Endothelial cell of umbilical vein (primary cell): ENCODE results near the gene RAD51B. TPM values are rescaled to one million over a fixed set of nuclear protein-coding genes. Genes with fewer than 3 reads are reported as not detected.

Source experiments
- BruUV-seq: library from RNA; stranded (reverse); fragments of 400-500 nt; replicated peaks from 2 replicates; lab custom pipeline; 2021; lab: Mats Ljungman, UMichigan
- CTCF ChIA-PET: fragments of 300-600, 350-600 bp; sonication (Branson Sonifier 250); formaldehyde crosslinking; loops from one replicate; lab custom pipeline; 2021; ENCODE audit warnings: antibody characterized with exemption, inconsistent platforms; lab: Charles Lee
- POLR2A ChIA-PET: fragments of 300-600, 350-600 bp; sonication (Branson Sonifier 250); formaldehyde crosslinking; loops from one replicate; lab custom pipeline; 2021; ENCODE audit warnings: antibody characterized with exemption, inconsistent platforms; lab: Charles Lee
- DNase-seq: peaks from one replicate; pipeline ENCODE4 v3.0.0-alpha.2; 2011; ENCODE audit warnings: low read depth, low spot score
- FAIRE-seq: peaks from 2 replicates; lab custom pipeline; 2011; peaks lifted over from hg19 to GRCh38; lab: Jason Lieb, UNC
- H2AFZ ChIP-seq: 2 replicates; pipeline ENCODE4 v1.6.0; 2012; ENCODE audit warnings: low read depth, low read length, control low read depth, inconsistent platforms
- H3K27ac ChIP-seq: 2 replicates; pipeline ENCODE4 v1.5.1; 2011; ENCODE audit warnings: low read depth, mild to moderate bottlenecking, control low read depth, low read length, moderate library complexity; ENCODE audit not compliant: insufficient read depth
- H3K27me3 ChIP-seq, 2 experiments: 2 replicates each; pipeline versions ENCODE4 v1.6.0 to v1.6.1; 2011; ENCODE audit warnings: low read length in 2 of 2, mixed read lengths in 1 of 2; ENCODE audit not compliant: control insufficient read depth in 2 of 2, insufficient read depth in 2 of 2
- H3K36me3 ChIP-seq, 2 experiments: 2 replicates in 1 of 2; 3 replicates in 1 of 2; pipeline ENCODE4 v1.5.1; 2011; ENCODE audit warnings: low read length in 2 of 2, mild to moderate bottlenecking in 1 of 2, moderate library complexity in 1 of 2; ENCODE audit not compliant: control insufficient read depth in 2 of 2, insufficient read depth in 2 of 2; ENCODE audit errors: extremely low read depth in 1 of 2
- H3K4me1 ChIP-seq: 3 replicates; pipeline ENCODE4 v1.5.1; 2011; ENCODE audit warnings: mild to moderate bottlenecking, low read length; ENCODE audit not compliant: control insufficient read depth, insufficient read depth; ENCODE audit errors: extremely low read depth
- H3K4me2 ChIP-seq: 2 replicates; pipeline ENCODE4 v1.6.1; 2011; ENCODE audit warnings: low read length, control low read depth, mixed read lengths; ENCODE audit not compliant: insufficient read depth
- H3K4me3 ChIP-seq, 3 experiments: fragments of 200-600 bp in 1 of 3; sonication (generic), shearing (Covaris generic) in 1 of 3; replicated peaks in 1 of 3; 2 replicates each; pipeline ENCODE4 v1.5.1; 2011 to 2016; ENCODE audit warnings: control low read depth in 3 of 3, low read length in 3 of 3, mild to moderate bottlenecking in 2 of 3, inconsistent platforms in 1 of 3, low read depth in 1 of 3, moderate library complexity in 1 of 3; ENCODE audit not compliant: insufficient read depth in 1 of 3
- H3K79me2 ChIP-seq: 2 replicates; pipeline ENCODE4 v1.6.0; 2012; ENCODE audit warnings: low read length, inconsistent platforms; ENCODE audit not compliant: control insufficient read depth, insufficient read depth
- H3K9ac ChIP-seq: replicated peaks from 2 replicates; pipeline ENCODE3; 2011; ENCODE audit warnings: low read length, control low read depth; ENCODE audit not compliant: insufficient read depth; ENCODE audit errors: extremely low read depth
- H3K9me1 ChIP-seq: replicated peaks from 3 replicates; pipeline ENCODE4 v1.6.0; 2011; ENCODE audit warnings: mild to moderate bottlenecking, low read length; ENCODE audit not compliant: control insufficient read depth, insufficient read depth; ENCODE audit errors: extremely low read depth
- H3K9me3 ChIP-seq: replicated peaks from 2 replicates; pipeline ENCODE4 v1.5.1; 2012; ENCODE audit warnings: low read length, inconsistent platforms; ENCODE audit not compliant: control insufficient read depth, insufficient read depth
- H4K20me1 ChIP-seq: replicated peaks from 2 replicates; pipeline ENCODE3; 2011; ENCODE audit warnings: mild to moderate bottlenecking, low read length; ENCODE audit not compliant: control insufficient read depth, insufficient read depth; ENCODE audit errors: extremely low read depth
- EZH2 ChIP-seq: IDR thresholded peaks from 2 replicates; pipeline ENCODE4 v1.6.1; 2012; ENCODE audit warnings: borderline replicate concordance, low read depth, mild to moderate bottlenecking, moderate library complexity, low read length, inconsistent platforms; ENCODE audit not compliant: severe bottlenecking
- FOS ChIP-seq: IDR thresholded peaks from 2 replicates; pipeline ENCODE4 v1.6.1; 2011; ENCODE audit warnings: mild to moderate bottlenecking, low read length, moderate library complexity, borderline replicate concordance; ENCODE audit not compliant: insufficient read depth
- GATA2 ChIP-seq: IDR thresholded peaks from 2 replicates; pipeline ENCODE4 v1.7.0; 2011; ENCODE audit warnings: low read depth, mild to moderate bottlenecking, moderate library complexity, mixed read lengths, low read length; ENCODE audit not compliant: insufficient read length, insufficient read depth
- JUN ChIP-seq: IDR thresholded peaks from 2 replicates; pipeline ENCODE4 v1.6.1; 2011; ENCODE audit warnings: borderline replicate concordance, low read depth; ENCODE audit not compliant: insufficient read length, insufficient read depth
- MYC ChIP-seq: IDR thresholded peaks from one replicate; pipeline ENCODE4 v1.6.1; 2011; ENCODE audit warnings: mild to moderate bottlenecking, low read depth, low read length
- POLR2A ChIP-seq: IDR thresholded peaks from 2 replicates; pipeline ENCODE4 v1.6.1; 2012; ENCODE audit warnings: low read depth, mild to moderate bottlenecking, control low read depth, low read length
- POLR2AphosphoS5 ChIP-seq: IDR thresholded peaks from 2 replicates; pipeline ENCODE4 v1.6.1; 2012; ENCODE audit warnings: low read depth, mild to moderate bottlenecking, control low read depth, low read length, moderate library complexity; ENCODE audit not compliant: insufficient read depth
- dilution Hi-C: fragments of 300-500 bp; cut with MboI; formaldehyde crosslinking; loops from one replicate; pipeline ENCODE4 v1.15.0; 2019; ENCODE audit warnings: low sequenced_read_pairs; ENCODE audit not compliant: extremely low pct_ligation_motif_present
- intact Hi-C: fragments of 100-400 bp; cut with micrococcal nuclease; formaldehyde crosslinking; loops from one replicate; pipeline ENCODE4 v1.10.0; 2022
- polyA plus RNA-seq, 4 experiments: library from polyadenylated mRNA; depleted of rRNA in 3 of 4; stranded (reverse) in 3 of 4; unstranded in 1 of 4; fragments of >200 nt; gene quantifications; 2 replicates each; pipeline versions ENCODE4 v1.2.1 to v1.2.3, GENCODE V29; 2011 to 2012; ENCODE audit warnings: missing spikeins in 1 of 4
- total RNA-seq: library from RNA; stranded (reverse); gene quantifications from 2 replicates; pipeline ENCODE4 v1.2.3, GENCODE V29; 2021
- TF ChIP-seq, protein P1 (sequence below), 2 donors: IDR thresholded peaks; 1 replicate in 1 of 2; 2 replicates in 1 of 2; pipeline ENCODE4 v1.5.1; 2011; ENCODE audit warnings: low read length in 2 of 2, mild to moderate bottlenecking in 2 of 2, moderate library complexity in 2 of 2, control low read depth in 1 of 2, inconsistent platforms in 1 of 2, low read depth in 1 of 2; ENCODE audit not compliant: insufficient read depth in 1 of 2; ENCODE audit errors: extremely low read depth in 1 of 2
- TF ChIP-seq, protein P2 (sequence below): IDR thresholded peaks from 2 replicates; pipeline ENCODE4 v1.6.1; 2011; ENCODE audit not compliant: insufficient read depth, insufficient read length

RAD51B gene
- total and polyA plus RNA-seq, 2 donors (not counting 3 experiments of a cell fraction or from before 2014, with no cell fraction given) = 3.9 to 19.0 TPM

DNA sequence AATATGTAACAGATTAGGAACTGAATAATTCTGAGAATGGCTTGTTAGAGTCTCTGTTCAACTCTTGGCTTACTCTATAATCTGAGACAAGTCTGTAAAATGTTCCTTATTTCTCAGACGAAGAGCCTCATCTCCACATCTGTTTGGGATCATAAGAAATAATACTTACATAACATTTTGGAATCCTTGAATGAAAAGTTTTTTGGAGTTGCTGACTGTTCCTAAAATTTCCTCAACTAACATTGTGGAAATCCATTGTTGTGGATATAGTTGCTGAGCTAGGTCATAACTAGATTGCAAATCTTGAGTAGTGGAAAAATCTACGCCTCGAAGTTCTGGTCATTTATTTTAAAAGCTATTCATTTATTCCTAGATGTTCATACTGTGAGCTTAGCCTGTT, 570.4 kb downstream of the RAD51B start:
- H3K4me1 ChIP-seq = no peaks in the 10 kb centered on the region
- FAIRE-seq (no peak), DNase-seq (no peak)
- no peak overlapping the region for H3K9ac ChIP-seq
- H3K9me1 ChIP-seq = no peaks in the 10 kb centered on the region
- TF ChIP-seq, protein P1, sequence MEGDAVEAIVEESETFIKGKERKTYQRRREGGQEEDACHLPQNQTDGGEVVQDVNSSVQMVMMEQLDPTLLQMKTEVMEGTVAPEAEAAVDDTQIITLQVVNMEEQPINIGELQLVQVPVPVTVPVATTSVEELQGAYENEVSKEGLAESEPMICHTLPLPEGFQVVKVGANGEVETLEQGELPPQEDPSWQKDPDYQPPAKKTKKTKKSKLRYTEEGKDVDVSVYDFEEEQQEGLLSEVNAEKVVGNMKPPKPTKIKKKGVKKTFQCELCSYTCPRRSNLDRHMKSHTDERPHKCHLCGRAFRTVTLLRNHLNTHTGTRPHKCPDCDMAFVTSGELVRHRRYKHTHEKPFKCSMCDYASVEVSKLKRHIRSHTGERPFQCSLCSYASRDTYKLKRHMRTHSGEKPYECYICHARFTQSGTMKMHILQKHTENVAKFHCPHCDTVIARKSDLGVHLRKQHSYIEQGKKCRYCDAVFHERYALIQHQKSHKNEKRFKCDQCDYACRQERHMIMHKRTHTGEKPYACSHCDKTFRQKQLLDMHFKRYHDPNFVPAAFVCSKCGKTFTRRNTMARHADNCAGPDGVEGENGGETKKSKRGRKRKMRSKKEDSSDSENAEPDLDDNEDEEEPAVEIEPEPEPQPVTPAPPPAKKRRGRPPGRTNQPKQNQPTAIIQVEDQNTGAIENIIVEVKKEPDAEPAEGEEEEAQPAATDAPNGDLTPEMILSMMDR (IDR thresholded peaks at IDR 0.05; ENCODE audit: extremely low read depth in 1 of 2, insufficient read depth in 1 of 2, low read depth in 1 of 2, low read length in 2 of 2) = no peak
- TF ChIP-seq, protein P2, sequence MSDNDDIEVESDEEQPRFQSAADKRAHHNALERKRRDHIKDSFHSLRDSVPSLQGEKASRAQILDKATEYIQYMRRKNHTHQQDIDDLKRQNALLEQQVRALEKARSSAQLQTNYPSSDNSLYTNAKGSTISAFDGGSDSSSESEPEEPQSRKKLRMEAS = no peak
- TF ChIP-seq FOS (no peak), MYC (no peak), JUN (no peak), POLR2A (no peak), EZH2 (no peak), POLR2AphosphoS5 (no peak), GATA2 (no peak)
- dilution Hi-C loops (no loop called here), intact Hi-C loops (no loop called here)
- H3K36me3 ChIP-seq = no peaks in the 10 kb centered on the region
- no peaks in the 10 kb centered on the region for H3K79me2 ChIP-seq
- H2AFZ ChIP-seq = no peak overlapping the region
- H3K4me2 ChIP-seq = no peak overlapping the region
- no peaks in the 10 kb centered on the region for H4K20me1 ChIP-seq
- H3K9me3 ChIP-seq = no peaks in the 10 kb centered on the region
- no peaks in the 10 kb centered on the region for H3K27me3 ChIP-seq
- H3K4me3 ChIP-seq = no peak overlapping the region
- BruUV-seq = no TSS peak
- POLR2A ChIA-PET = no interaction called here
- CTCF ChIA-PET = interaction anchor here (1.2 kb wide), 1 partner anchor 12 kb away, joined by 4 read pairs; no protein-coding TSS in a partner anchor
- H3K27ac ChIP-seq = no peak overlapping the region
